Measurements from ENCODE around the gene INPP4B.

Gene INPP4B

GRCh38 chr4:142044271-142044670 lies 801.8 kb downstream of the INPP4B start:
- no peak for DNase-seq

GRCh38 chr4:142043509-142043908 lies 802.6 kb downstream of the INPP4B start:
- no peak for DNase-seq

DNA sequence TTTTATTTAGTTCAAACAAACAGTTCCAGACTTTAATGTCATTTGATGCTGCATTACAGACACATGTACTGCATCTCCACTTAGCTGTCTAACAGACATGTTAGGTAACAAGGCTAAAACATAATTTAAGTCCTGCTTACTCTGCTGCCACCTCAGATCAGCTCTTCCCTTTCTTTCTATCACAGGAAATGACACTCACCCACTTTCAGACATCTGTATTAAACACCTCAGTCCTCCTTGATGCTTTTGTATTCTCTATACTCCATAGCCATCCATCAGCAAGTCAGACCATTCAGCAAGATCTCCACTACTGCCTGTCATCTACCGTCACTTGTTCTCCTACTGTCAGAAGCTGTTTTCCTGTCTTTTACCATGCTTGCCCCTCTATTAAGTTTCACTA lies 804.3 kb downstream of the INPP4B start:
- DNase-seq = no peak

DNA sequence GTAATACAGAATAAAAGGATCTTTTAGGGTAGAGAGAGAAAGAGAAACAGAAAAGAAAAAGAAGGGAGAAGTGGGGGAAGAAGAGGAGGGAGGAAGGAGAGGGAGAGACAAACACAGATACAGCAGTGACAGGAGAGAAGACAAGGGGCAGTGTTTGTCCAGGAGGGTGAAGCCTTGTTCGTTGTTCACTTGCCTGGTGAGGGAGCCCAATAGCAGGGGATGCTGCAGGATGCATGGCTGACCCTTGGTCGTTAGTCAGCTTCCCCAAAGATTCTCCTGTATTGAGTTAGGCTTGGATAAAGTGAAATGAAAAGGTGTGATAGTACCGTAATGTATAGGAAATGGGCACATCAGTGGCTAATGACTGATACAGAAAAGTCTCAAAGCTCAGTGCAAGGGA lies 806.1 kb downstream of the INPP4B start:
- DNase-seq = no peak

DNA sequence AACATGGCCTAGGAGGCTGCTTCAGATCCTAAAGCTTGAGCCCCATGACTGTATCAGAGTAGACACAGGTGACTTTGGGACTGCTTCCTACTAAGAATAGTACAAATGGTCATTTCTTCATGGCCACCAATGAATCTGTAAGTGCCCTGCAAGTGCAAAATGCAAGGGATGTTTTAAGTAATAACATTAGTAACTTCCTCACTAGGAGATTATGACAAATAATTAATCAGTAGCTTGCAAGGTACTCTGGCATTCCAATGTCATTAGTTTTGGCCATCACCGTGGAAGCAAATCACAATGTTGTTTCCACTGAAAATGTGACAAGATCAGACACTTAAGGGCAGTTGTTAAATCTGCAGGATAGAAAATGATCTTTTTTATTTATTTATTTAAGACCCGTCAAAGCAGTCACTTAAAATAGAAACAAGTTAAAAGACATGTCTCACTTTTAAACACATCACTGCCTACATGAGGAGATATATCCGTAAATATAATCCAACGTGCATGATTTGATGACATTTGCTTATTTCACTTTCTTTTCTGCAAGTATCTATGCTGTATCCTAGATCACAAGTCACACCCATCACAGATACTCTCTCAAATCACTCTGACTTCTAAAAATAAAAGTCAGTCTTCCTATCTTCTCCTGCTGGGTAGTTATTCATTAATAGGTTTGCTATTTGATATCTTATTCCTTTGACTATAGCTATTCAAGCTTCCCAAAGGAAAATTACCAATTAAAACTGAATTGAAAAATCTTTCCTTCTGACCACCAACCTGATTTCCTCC lies 809.1 kb downstream of the INPP4B start:
- DNase-seq = no peak

- DNase-seq = no peak
Measured at GRCh38 chr4:142035566-142035965, 810.5 kb downstream of the INPP4B start.

GRCh38 chr4:142034101-142034500 lies 812.0 kb downstream of the INPP4B start:
- DNase-seq = no peak

DNA sequence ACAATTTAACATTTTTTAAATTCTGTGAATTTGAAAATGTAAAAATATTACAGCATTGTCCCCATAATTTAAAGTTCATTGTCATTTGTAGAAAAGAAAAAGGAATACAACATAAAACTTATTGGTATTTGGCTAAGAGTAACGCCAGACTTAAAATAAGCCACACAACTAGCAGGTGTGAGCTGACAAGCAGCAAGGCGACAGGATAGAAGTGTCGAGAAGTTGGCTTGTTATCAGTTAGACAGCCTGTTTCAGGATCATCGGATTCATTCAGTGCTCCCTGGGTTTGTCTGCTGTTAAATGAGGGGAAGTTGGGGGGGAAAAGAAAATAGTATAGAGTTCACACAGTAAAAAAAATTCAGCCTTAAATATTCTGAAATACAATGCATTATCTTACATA lies 816.1 kb downstream of the INPP4B start:
- no peak for DNase-seq

DNA sequence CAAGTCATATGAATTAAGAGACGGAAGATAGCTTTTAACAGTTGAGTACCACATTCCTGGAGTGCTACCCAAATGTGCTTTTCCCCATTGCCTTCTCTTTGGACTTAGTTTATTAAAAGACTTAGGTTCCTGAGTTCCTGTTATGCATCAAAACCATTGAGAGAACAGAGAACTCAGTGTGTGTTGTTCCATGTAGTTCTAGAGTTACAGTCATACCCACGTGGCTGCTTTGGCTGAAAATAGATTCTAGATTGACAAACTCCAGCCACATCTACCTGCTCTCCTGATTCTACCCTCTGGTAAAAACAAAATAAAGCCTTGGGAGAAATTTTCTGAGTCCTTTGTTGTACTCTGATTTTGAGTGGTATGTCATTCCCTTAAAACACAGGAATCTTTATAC lies 824.3 kb downstream of the INPP4B start:
- DNase-seq = no peak

- DNase-seq = no peak
Measured at GRCh38 chr4:142021181-142021580, 824.9 kb downstream of the INPP4B start.

- no peak for DNase-seq
Measured at GRCh38 chr4:142016031-142016430, 830.1 kb downstream of the INPP4B start.

GRCh38 chr4:142009751-142010150 lies 836.4 kb downstream of the INPP4B start:
- DNase-seq = no peak

DNA sequence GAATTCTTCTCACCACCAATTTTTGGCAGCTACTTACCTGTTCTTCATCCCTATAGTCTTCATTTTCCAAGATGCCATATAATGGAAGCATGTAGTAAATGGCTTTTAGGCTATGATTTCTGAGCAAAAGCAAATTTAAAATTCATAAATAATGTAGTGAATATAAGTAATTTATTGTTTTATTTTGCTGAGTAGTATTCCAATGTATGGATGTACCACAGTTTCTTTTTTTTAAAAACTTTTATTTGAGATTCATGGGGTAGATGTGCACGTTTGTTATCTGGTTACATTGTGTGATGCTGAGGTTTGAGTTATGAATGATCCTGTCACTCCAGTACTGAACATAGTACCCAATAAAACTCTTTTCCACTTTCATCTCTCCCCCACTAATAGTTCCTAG lies 840.6 kb downstream of the INPP4B start:
- no peak for DNase-seq

DNA sequence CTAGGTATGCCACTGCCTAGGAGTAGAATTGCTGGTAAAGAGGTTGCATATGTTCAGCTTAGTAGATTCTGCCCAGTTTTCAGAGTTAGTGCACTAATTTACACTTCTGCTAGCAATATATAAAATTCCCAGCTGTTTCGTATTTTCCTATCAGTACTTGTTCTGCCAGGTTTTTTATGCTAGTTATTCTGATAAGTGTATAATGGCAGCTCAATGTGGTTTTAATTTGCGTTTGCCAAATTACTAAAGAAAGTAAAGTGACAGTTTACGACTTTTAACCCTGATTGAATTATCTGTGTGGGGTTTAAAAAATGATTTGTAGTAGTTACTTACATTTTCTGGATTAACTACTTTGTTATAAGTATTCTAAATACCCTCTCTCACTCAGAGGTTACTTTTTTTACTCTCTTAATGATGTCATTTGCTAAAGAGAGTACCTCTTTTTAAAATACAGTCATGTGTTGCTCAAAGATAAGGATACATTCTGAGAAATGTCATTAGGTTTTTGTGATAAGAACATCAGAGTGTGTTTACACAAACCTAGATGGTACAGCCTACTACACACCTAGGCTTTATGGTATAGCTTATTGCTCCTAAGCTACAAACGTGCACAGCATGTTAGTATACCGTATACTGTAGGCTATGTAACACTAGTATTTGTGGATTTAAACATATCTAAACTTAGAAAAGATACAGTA lies 846.5 kb downstream of the INPP4B start:
- no peak for DNase-seq

DNA sequence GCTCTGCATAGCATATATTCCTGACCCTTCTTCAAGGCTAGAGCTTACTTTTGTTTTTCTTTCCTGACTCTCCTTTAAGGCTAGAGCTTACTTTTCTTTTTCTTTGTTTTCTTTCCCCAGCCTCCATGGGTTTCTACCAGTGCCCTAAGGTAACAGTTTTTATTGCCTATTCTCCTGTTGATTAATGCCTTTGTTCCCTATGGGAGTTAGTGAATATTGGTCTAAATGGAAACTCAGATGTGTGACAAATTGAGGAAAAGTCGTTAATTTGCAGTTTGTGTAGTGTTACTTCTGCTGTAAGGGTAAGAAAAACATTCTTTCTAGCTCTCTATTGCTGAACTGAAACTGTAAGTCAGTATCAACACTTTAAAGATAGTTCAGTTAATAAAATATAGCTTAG lies 851.0 kb downstream of the INPP4B start:
- no peak for DNase-seq

GRCh38 chr4:141977433-141977832 lies 868.7 kb downstream of the INPP4B start:
- no peak for DNase-seq

Measured in NCI-H526 treated with DMSO at 0.1 percent for 48 hours (cell line).